Measurements from ENCODE around the gene FLT1.

Gene FLT1

GRCh38 chr13:28257305-28257704, 237.6 kb downstream of the FLT1 start:
- no peak for DNase-seq (ENCODE audit: low read depth)
- H3K4me3 ChIP-seq (ENCODE audit: low read length): no peak overlapping the region
- TF ChIP-seq, protein P1, sequence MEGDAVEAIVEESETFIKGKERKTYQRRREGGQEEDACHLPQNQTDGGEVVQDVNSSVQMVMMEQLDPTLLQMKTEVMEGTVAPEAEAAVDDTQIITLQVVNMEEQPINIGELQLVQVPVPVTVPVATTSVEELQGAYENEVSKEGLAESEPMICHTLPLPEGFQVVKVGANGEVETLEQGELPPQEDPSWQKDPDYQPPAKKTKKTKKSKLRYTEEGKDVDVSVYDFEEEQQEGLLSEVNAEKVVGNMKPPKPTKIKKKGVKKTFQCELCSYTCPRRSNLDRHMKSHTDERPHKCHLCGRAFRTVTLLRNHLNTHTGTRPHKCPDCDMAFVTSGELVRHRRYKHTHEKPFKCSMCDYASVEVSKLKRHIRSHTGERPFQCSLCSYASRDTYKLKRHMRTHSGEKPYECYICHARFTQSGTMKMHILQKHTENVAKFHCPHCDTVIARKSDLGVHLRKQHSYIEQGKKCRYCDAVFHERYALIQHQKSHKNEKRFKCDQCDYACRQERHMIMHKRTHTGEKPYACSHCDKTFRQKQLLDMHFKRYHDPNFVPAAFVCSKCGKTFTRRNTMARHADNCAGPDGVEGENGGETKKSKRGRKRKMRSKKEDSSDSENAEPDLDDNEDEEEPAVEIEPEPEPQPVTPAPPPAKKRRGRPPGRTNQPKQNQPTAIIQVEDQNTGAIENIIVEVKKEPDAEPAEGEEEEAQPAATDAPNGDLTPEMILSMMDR (conservative IDR thresholded peaks at IDR 0.05; ENCODE audit: low read depth, low read length): no peak

- no peak overlapping the region for H3K4me3 ChIP-seq (ENCODE audit: low read length)
- TF ChIP-seq, protein P1 (conservative IDR thresholded peaks at IDR 0.05; ENCODE audit: low read depth, low read length): no peak
- no peak for DNase-seq (ENCODE audit: low read depth)
Measured at GRCh38 chr13:28252547-28252946, 242.4 kb downstream of the FLT1 start.

DNA sequence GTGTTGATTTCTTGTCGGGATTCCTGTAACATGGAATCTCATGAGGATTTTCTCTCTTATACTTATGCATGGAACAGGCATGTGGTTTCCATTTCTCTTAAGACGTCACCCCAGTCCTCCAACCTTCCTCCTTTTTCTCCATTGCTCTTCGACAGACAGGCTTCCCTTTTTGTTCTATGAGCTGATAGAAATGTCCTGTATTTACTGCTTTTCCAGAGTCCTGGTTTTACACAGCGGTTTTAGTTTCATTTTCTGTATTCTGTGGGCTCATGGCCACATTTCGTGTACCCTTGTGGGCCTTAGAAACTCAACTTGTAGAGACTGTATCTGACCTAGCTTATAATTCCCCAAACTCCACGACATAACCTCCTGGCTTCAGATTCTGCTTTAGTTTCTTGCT, 243.5 kb downstream of the FLT1 start:
- TF ChIP-seq, protein P1 (conservative IDR thresholded peaks at IDR 0.05; ENCODE audit: low read depth, low read length): no peak
- no peak overlapping the region for H3K4me3 ChIP-seq (ENCODE audit: low read length)
- no peak for DNase-seq (ENCODE audit: low read depth)

GRCh38 chr13:28250542-28250941, 244.4 kb downstream of the FLT1 start:
- DNase-seq (ENCODE audit: low read depth): no peak
- TF ChIP-seq, protein P1 (conservative IDR thresholded peaks at IDR 0.05; ENCODE audit: low read depth, low read length): no peak
- no peak overlapping the region for H3K4me3 ChIP-seq (ENCODE audit: low read length)
